Neural progenitor cell (in vitro differentiated cells): Measurements from ENCODE around the gene CCND3.

ENCODE experiments used
- CTCF ChIP-seq: fragments of 200-600 bp; sonication (generic); IDR thresholded peaks from 2 replicates; pipeline ENCODE4 v1.5.1; 2017; ENCODE audit warnings: antibody characterized with exemption, mild to moderate bottlenecking
- EZH2 ChIP-seq: fragments of 200-600 bp; sonication (generic); IDR thresholded peaks from 2 replicates; pipeline ENCODE4 v1.6.1; 2017; ENCODE audit warnings: antibody characterized with exemption, mild to moderate bottlenecking, moderate library complexity

GRCh38 chr6:41939176-41939847 is 2.3 kb downstream of the CCND3 start:
- no peak for TF ChIP-seq CTCF
- TF ChIP-seq EZH2, result no peak
